HCT116 (cell line): Measurements from ENCODE around the gene MRPS7.

Experiments used
- EZH2 ChIP-seq: fragments of 200-600 bp; sonication (generic); IDR thresholded peaks from 2 replicates; pipeline ENCODE4 v1.6.1; 2017; ENCODE audit warnings: antibody characterized with exemption, mixed run types
- POLR2A ChIP-seq: IDR thresholded peaks from 2 replicates; pipeline ENCODE4 v1.7.0; 2011; ENCODE audit warnings: borderline replicate concordance; ENCODE audit not compliant: insufficient read depth, insufficient read length; ENCODE audit errors: extremely low read depth
- RAD21 ChIP-seq: IDR thresholded peaks from 2 replicates; pipeline ENCODE4 v1.6.1; 2012; ENCODE audit warnings: low read depth, mild to moderate bottlenecking
- SRF ChIP-seq: IDR thresholded peaks from 2 replicates; pipeline ENCODE4 v1.6.1; 2012; ENCODE audit warnings: low read depth
- TF ChIP-seq, protein P1 (sequence below): IDR thresholded peaks from 2 replicates; pipeline ENCODE4 v1.6.1; 2012; ENCODE audit warnings: low read depth
- TF ChIP-seq, protein P2 (sequence below), 3 experiments: fragments of 200-600 bp in 1 of 3; sonication (generic) in 1 of 3; IDR thresholded peaks in 2 of 3; conservative IDR thresholded peaks in 1 of 3; 2 replicates each; pipeline ENCODE4 v1.5.1; 2012 to 2017; ENCODE audit warnings: low read depth in 2 of 3, low read length in 2 of 3, antibody characterized with exemption in 1 of 3, borderline replicate concordance in 1 of 3, control low read depth in 1 of 3, mild to moderate bottlenecking in 1 of 3, mixed read lengths in 1 of 3, mixed run types in 1 of 3, moderate library complexity in 1 of 3; ENCODE audit not compliant: insufficient read depth in 1 of 3

DNA sequence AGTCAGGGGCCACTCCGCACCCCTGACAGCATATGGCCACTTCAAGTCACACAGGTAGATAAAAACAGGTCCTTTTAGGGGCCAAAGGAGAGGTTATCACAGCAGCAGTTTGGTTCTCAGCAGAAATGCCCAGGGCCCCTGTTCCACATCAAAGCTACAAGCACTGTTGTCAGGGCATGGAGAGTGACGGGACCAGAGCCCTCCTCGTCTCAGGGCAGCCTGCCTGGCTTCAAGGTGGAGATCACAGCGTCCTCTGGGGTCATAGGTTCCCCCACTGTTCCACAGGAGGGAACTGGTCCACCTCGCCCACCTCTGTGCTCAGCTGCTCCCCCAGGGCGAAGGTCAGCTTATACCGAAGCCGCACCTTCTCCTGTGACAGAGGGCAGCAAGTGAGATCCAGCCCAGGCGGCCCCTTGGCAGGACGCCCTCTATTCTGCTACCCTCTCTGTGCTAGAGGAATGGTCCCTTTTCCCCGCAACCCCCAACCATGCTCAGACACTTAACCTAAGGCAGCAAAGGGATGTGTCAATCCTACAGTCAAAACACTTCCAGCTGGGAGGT, 23.6 kb upstream of the MRPS7 start:
- TF ChIP-seq EZH2 (no peak), POLR2A (no peak), RAD21 (no peak), SRF (no peak)
- TF ChIP-seq, protein P1, sequence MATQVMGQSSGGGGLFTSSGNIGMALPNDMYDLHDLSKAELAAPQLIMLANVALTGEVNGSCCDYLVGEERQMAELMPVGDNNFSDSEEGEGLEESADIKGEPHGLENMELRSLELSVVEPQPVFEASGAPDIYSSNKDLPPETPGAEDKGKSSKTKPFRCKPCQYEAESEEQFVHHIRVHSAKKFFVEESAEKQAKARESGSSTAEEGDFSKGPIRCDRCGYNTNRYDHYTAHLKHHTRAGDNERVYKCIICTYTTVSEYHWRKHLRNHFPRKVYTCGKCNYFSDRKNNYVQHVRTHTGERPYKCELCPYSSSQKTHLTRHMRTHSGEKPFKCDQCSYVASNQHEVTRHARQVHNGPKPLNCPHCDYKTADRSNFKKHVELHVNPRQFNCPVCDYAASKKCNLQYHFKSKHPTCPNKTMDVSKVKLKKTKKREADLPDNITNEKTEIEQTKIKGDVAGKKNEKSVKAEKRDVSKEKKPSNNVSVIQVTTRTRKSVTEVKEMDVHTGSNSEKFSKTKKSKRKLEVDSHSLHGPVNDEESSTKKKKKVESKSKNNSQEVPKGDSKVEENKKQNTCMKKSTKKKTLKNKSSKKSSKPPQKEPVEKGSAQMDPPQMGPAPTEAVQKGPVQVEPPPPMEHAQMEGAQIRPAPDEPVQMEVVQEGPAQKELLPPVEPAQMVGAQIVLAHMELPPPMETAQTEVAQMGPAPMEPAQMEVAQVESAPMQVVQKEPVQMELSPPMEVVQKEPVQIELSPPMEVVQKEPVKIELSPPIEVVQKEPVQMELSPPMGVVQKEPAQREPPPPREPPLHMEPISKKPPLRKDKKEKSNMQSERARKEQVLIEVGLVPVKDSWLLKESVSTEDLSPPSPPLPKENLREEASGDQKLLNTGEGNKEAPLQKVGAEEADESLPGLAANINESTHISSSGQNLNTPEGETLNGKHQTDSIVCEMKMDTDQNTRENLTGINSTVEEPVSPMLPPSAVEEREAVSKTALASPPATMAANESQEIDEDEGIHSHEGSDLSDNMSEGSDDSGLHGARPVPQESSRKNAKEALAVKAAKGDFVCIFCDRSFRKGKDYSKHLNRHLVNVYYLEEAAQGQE = no peak
- TF ChIP-seq, protein P2, sequence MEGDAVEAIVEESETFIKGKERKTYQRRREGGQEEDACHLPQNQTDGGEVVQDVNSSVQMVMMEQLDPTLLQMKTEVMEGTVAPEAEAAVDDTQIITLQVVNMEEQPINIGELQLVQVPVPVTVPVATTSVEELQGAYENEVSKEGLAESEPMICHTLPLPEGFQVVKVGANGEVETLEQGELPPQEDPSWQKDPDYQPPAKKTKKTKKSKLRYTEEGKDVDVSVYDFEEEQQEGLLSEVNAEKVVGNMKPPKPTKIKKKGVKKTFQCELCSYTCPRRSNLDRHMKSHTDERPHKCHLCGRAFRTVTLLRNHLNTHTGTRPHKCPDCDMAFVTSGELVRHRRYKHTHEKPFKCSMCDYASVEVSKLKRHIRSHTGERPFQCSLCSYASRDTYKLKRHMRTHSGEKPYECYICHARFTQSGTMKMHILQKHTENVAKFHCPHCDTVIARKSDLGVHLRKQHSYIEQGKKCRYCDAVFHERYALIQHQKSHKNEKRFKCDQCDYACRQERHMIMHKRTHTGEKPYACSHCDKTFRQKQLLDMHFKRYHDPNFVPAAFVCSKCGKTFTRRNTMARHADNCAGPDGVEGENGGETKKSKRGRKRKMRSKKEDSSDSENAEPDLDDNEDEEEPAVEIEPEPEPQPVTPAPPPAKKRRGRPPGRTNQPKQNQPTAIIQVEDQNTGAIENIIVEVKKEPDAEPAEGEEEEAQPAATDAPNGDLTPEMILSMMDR (IDR thresholded peaks at IDR 0.05 in 2 of 3, conservative IDR thresholded peaks at IDR 0.05 in 1 of 3; ENCODE audit: borderline replicate concordance in 1 of 3, insufficient read depth in 1 of 3, low read depth in 2 of 3, low read length in 2 of 3) = no peak
